ENCODE measurements around the gene ARTN. TPM values are rescaled to one million over a fixed set of nuclear protein-coding genes. Genes with fewer than 3 reads are reported as not detected.

The ARTN gene
- total and polyA plus RNA-seq, 9 of the 15 experiments (the other 6 are each of a cell fraction or from before 2014, with no cell fraction given): 0.06 to 0.38 TPM; not detected in 7

DNA sequence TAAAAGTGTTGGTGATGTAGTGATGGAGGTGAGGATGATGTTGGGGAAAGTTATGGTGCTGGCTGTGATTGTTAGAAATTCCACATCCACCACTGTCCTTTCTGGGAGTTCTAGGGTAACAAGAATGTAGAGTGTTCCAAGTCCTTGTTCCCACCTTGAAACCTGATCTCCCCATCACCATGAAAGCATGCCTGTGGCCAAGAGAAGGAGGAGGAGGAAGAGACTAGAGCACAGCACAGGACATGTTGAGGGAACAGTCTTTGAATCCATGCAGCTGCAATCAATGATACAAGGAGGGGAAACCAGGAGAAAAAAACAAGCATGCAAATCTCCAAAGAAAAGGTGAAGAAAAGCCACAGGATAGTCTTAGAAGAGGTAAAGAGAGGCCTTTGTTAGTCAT is 45.9 kb upstream of the ARTN start (continued):
- TF ChIP-seq, protein P1, sequence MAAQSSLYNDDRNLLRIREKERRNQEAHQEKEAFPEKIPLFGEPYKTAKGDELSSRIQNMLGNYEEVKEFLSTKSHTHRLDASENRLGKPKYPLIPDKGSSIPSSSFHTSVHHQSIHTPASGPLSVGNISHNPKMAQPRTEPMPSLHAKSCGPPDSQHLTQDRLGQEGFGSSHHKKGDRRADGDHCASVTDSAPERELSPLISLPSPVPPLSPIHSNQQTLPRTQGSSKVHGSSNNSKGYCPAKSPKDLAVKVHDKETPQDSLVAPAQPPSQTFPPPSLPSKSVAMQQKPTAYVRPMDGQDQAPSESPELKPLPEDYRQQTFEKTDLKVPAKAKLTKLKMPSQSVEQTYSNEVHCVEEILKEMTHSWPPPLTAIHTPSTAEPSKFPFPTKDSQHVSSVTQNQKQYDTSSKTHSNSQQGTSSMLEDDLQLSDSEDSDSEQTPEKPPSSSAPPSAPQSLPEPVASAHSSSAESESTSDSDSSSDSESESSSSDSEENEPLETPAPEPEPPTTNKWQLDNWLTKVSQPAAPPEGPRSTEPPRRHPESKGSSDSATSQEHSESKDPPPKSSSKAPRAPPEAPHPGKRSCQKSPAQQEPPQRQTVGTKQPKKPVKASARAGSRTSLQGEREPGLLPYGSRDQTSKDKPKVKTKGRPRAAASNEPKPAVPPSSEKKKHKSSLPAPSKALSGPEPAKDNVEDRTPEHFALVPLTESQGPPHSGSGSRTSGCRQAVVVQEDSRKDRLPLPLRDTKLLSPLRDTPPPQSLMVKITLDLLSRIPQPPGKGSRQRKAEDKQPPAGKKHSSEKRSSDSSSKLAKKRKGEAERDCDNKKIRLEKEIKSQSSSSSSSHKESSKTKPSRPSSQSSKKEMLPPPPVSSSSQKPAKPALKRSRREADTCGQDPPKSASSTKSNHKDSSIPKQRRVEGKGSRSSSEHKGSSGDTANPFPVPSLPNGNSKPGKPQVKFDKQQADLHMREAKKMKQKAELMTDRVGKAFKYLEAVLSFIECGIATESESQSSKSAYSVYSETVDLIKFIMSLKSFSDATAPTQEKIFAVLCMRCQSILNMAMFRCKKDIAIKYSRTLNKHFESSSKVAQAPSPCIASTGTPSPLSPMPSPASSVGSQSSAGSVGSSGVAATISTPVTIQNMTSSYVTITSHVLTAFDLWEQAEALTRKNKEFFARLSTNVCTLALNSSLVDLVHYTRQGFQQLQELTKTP (IDR thresholded peaks at IDR 0.05; ENCODE audit: low read depth in 1 of 2, partially characterized antibody in 2 of 2): no peak
- no peak for TF ChIP-seq HNRNPL (IDR thresholded peaks at IDR 0.05; ENCODE audit: low read depth, low read length)
- TF ChIP-seq, protein P2, sequence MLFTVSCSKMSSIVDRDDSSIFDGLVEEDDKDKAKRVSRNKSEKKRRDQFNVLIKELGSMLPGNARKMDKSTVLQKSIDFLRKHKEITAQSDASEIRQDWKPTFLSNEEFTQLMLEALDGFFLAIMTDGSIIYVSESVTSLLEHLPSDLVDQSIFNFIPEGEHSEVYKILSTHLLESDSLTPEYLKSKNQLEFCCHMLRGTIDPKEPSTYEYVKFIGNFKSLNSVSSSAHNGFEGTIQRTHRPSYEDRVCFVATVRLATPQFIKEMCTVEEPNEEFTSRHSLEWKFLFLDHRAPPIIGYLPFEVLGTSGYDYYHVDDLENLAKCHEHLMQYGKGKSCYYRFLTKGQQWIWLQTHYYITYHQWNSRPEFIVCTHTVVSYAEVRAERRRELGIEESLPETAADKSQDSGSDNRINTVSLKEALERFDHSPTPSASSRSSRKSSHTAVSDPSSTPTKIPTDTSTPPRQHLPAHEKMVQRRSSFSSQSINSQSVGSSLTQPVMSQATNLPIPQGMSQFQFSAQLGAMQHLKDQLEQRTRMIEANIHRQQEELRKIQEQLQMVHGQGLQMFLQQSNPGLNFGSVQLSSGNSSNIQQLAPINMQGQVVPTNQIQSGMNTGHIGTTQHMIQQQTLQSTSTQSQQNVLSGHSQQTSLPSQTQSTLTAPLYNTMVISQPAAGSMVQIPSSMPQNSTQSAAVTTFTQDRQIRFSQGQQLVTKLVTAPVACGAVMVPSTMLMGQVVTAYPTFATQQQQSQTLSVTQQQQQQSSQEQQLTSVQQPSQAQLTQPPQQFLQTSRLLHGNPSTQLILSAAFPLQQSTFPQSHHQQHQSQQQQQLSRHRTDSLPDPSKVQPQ (CRISPR knock-in tag; IDR thresholded peaks at IDR 0.05; ENCODE audit: borderline replicate concordance): no peak

Data from K562 (cell line).